Parathyroid adenoma (tissue), 2 donors: ENCODE data around the gene GALNT9.

ENCODE experiments used
- H2AFZ ChIP-seq: fragments of 300-600 bp; sonication (generic); one replicate; pipeline ENCODE4 v1.7.0; 2017; ENCODE audit warnings: antibody characterized with exemption, mild to moderate bottlenecking
- H3K27ac ChIP-seq: fragments of 300-600 bp; sonication (generic); one replicate; pipeline ENCODE4 v1.7.0; 2017
- H3K27me3 ChIP-seq: fragments of 300-600 bp; sonication (generic); one replicate; pipeline ENCODE4 v1.7.0; 2017; ENCODE audit warnings: low read length; ENCODE audit not compliant: control insufficient read depth, insufficient read depth
- H3K36me3 ChIP-seq: fragments of 300-600 bp; sonication (generic); one replicate; pipeline ENCODE4 v1.7.0; 2017; ENCODE audit warnings: low read length; ENCODE audit not compliant: control insufficient read depth, insufficient read depth
- H3K4me1 ChIP-seq: fragments of 300-600 bp; sonication (generic); one replicate; pipeline ENCODE4 v1.7.0; 2017; ENCODE audit warnings: control low read depth
- H3K4me2 ChIP-seq: fragments of 300-600 bp; sonication (generic); one replicate; pipeline ENCODE4 v1.7.0; 2017; ENCODE audit warnings: low read length
- H3K4me3 ChIP-seq: fragments of 300-600 bp; sonication (generic); one replicate; pipeline ENCODE4 v1.7.0; 2017; ENCODE audit warnings: low read depth, low read length
- H3K79me2 ChIP-seq: fragments of 300-600 bp; sonication (generic); one replicate; pipeline ENCODE4 v1.7.0; 2017; ENCODE audit warnings: control low read depth
- H3K9ac ChIP-seq: fragments of 300-600 bp; sonication (generic); one replicate; pipeline ENCODE4 v1.7.0; 2017; ENCODE audit warnings: mild to moderate bottlenecking
- H3K9me3 ChIP-seq: fragments of 300-600 bp; sonication (generic); one replicate; pipeline ENCODE4 v1.7.0; 2017; ENCODE audit warnings: low read length; ENCODE audit not compliant: control insufficient read depth
- TF ChIP-seq, protein P1 (sequence below): fragments of 300-600 bp; sonication (generic); IDR thresholded peaks from one replicate; pipeline ENCODE4 v1.7.0; 2017; ENCODE audit warnings: antibody characterized with exemption, mild to moderate bottlenecking
- donor health status: primary hyperparathyroidism.

GALNT9 gene

DNA sequence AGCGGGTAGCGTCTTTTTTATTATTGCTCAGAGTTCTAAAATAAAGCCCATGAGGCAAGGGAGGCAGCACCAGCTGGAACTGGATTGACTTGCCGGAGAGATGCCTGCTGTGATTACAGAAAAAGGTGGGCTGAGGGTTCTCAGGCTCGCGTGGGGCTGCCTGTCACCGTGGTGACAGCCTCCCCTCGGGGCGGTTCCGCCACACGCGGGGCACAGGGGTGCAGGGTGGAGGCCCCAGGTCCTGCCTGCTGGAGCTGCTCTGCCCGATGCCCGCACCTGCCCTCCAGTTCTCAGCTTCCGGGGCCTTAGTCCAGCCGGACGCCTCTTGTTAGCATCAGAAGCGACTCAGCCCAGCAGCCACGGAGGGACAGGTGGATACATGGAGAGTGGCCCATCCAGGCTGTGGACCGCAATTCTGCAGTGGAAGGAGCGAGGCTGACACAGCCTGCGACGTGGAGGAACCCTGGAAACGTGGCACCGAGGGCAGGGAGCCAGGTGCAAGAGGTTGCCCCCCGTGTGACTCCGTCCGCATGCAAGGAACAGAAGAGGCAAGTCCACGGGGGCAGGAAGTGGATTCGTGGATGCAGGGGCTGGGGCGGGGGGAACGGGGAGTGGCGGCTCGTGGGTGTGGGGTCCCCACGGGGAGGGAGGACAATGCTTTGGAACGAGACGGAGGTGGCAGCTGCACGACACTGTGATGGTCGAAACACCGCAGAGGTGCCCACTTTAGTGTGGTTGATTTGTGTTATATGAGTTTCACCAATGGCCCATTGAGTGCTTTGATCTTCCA is 79.5 kb downstream of the GALNT9 start:
- Histone ChIP-seq H3K27me3 (no peaks in the 10 kb centered on the region), H3K4me1 (no peaks in the 10 kb centered on the region), H3K36me3 (no peaks in the 10 kb centered on the region), H3K4me3 (no peak overlapping the region), H2AFZ (no peak overlapping the region), H3K9me3 (no peaks in the 10 kb centered on the region), H3K9ac (no peak overlapping the region), H3K79me2 (no peaks in the 10 kb centered on the region), H3K4me2 (no peak overlapping the region), H3K27ac (no peak overlapping the region)
- TF ChIP-seq, protein P1, sequence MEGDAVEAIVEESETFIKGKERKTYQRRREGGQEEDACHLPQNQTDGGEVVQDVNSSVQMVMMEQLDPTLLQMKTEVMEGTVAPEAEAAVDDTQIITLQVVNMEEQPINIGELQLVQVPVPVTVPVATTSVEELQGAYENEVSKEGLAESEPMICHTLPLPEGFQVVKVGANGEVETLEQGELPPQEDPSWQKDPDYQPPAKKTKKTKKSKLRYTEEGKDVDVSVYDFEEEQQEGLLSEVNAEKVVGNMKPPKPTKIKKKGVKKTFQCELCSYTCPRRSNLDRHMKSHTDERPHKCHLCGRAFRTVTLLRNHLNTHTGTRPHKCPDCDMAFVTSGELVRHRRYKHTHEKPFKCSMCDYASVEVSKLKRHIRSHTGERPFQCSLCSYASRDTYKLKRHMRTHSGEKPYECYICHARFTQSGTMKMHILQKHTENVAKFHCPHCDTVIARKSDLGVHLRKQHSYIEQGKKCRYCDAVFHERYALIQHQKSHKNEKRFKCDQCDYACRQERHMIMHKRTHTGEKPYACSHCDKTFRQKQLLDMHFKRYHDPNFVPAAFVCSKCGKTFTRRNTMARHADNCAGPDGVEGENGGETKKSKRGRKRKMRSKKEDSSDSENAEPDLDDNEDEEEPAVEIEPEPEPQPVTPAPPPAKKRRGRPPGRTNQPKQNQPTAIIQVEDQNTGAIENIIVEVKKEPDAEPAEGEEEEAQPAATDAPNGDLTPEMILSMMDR = no peak

DNA sequence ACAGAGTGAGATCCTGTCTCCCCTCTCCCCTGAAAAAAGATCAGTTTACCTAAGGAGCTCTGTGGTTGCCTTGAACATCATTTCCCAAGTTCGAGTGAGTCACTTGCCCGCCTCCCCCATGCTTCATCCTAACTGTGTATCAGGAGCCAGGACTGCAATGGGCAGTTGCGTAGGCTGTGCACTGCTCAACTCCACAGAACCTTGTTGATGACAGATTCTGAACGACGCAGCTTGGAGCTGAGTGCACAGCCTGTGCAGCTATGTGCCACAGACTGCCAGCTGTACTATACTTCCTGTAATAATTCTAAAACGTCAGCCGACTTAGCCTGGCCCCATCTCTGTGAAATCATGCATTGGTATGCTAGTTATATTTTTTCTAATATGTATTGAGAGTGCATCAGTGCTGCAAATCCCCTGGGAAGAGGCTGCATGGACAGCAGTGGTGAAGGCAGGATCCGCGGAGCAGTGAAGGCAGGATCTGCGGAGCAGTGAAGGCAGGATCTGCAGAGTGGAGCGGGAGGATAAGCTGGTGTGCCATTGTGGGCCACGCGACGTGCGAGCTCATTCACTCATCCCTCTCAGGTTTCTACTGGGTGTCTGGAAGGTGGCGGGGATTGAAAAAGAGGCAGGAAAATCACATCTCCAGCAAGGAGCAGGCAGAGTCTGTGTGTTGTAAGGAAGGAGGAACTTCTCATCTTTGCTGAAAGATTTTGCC is 80.8 kb downstream of the GALNT9 start:
- Histone ChIP-seq H3K27me3 (no peaks in the 10 kb centered on the region), H3K36me3 (no peaks in the 10 kb centered on the region), H3K4me3 (no peak overlapping the region), H3K27ac (no peak overlapping the region), H3K4me2 (no peak overlapping the region), H3K79me2 (no peaks in the 10 kb centered on the region), H3K9me3 (no peaks in the 10 kb centered on the region), H3K9ac (no peak overlapping the region), H2AFZ (no peak overlapping the region), H3K4me1 (no peaks in the 10 kb centered on the region)
- TF ChIP-seq, protein P1 = no peak

DNA sequence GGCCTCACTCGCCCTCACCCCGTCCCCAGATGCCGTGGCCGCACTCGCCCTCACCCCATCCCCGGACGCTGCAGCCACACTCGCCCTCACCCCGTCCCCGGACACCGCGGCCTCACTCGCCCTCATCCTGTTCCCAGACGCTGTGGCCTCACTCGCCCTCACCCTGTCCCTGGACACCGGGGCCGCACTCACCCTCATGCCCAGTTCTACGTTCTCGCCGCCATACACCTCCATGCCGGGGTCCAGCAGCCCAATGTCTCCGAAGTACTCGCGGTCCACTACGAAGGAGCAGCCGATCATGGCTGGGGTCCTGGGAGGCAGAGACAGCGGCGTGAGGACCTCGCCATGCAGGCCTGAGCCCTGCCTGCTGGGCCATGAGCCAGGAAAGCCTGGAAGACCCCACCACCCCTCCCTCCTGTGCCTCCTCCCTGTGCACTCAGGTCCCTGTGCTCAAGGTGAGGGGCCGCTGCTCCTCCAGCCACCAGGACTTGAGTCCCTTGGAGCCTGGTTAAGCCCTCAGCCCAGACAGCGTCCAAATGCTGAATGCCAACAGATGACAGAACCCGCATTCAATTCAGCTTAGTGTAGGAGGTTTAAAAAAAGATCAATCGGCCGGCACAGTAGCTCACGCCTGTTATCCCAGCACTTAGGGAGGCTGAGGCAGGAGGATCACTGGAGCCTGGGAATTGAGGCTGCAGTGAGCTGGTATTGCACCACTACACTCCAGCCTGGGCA is 81.5 kb downstream of the GALNT9 start:
- Histone ChIP-seq H3K4me3 (no peak overlapping the region), H3K36me3 (no peaks in the 10 kb centered on the region), H3K27me3 (no peaks in the 10 kb centered on the region), H3K9me3 (no peaks in the 10 kb centered on the region), H3K9ac (no peak overlapping the region), H3K4me2 (no peak overlapping the region), H3K4me1 (no peaks in the 10 kb centered on the region), H2AFZ (no peak overlapping the region), H3K79me2 (no peaks in the 10 kb centered on the region), H3K27ac (no peak overlapping the region)
- TF ChIP-seq, protein P1 = no peak

DNA sequence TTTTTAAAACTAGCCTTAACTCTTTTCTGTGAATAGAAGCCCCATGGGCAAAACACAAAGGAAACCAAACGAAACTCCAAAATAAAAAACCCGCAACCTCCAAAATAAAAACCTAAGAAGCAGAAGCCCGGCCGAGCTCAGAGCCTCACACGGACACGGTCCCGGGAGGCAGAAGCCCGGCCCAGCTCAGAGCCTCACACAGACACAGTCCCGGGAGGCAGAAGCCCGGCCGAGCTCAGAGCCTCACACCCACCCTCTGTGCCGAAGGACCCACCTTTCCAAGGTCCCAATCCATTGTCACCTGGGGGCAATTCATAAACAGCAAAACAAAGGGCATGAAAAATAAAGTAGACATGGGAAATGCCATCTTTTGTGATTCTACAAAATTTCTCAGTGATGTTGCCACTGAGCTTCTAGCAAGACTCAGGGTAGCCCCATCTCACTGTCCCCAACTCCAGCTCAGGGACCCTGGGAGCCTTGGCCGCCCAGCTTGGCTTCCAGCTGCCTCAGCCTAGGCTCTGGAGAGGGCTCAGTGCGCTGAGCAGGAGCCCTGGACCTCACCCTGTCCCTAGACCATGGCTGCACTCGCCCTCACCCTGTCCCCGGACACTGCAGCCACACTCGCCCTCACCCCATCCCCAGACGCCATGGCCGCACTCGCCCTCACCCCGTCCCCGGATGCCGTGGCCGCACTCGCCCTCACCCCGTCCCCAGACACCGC is 82.2 kb downstream of the GALNT9 start:
- TF ChIP-seq, protein P1 = no peak
- H3K4me3 ChIP-seq = no peak overlapping the region
- no peak overlapping the region for H2AFZ ChIP-seq
- no peaks in the 10 kb centered on the region for H3K36me3 ChIP-seq
- H3K9me3 ChIP-seq = no peaks in the 10 kb centered on the region
- H3K4me1 ChIP-seq = no peaks in the 10 kb centered on the region
- H3K27ac ChIP-seq = no peak overlapping the region
- no peaks in the 10 kb centered on the region for H3K79me2 ChIP-seq
- H3K9ac ChIP-seq = no peak overlapping the region
- H3K27me3 ChIP-seq = no peaks in the 10 kb centered on the region
- no peak overlapping the region for H3K4me2 ChIP-seq
